Astrocyte (in vitro differentiated cells and primary cell): Measurements from ENCODE around the gene RCE1. TPM values are rescaled to one million over a fixed set of nuclear protein-coding genes. Genes with fewer than 3 reads are reported as not detected.

Experiments used
- DNase-seq: peaks from one replicate; pipeline ENCODE4 v3.0.0-alpha.2; 2010; ENCODE audit warnings: low read depth
- FAIRE-seq: peaks from 2 replicates; lab custom pipeline; 2011; peaks lifted over from hg19 to GRCh38; lab: Jason Lieb, UNC
- H2AFZ ChIP-seq: 2 replicates; pipeline ENCODE4 v1.6.0; 2012; ENCODE audit warnings: low read depth, low read length, inconsistent platforms
- H3K27ac ChIP-seq: 2 replicates; pipeline ENCODE4 v1.5.1; 2011; ENCODE audit warnings: low read depth, low read length, inconsistent platforms
- H3K27me3 ChIP-seq: 2 replicates; pipeline ENCODE4 v1.6.0; 2011; ENCODE audit warnings: low read length, inconsistent platforms; ENCODE audit not compliant: insufficient read depth
- H3K36me3 ChIP-seq: 2 replicates; pipeline ENCODE4 v1.5.1; 2011; ENCODE audit warnings: low read length, inconsistent platforms; ENCODE audit not compliant: insufficient read depth
- H3K4me1 ChIP-seq: 2 replicates; pipeline ENCODE4 v1.5.1; 2011; ENCODE audit warnings: low read length, inconsistent platforms; ENCODE audit not compliant: insufficient read depth
- H3K4me2 ChIP-seq: 2 replicates; pipeline ENCODE4 v1.6.0; 2012; ENCODE audit warnings: low read length, inconsistent platforms
- H3K4me3 ChIP-seq: 2 replicates; pipeline ENCODE4 v1.5.1; 2011; ENCODE audit warnings: low read depth, mild to moderate bottlenecking, low read length, inconsistent platforms; ENCODE audit not compliant: insufficient read depth
- H3K79me2 ChIP-seq: 2 replicates; pipeline ENCODE4 v1.6.0; 2012; ENCODE audit warnings: mild to moderate bottlenecking, low read length, inconsistent platforms; ENCODE audit not compliant: insufficient read depth
- H3K9ac ChIP-seq: 2 replicates; pipeline ENCODE4 v1.6.0; 2012; ENCODE audit warnings: mild to moderate bottlenecking, low read length, inconsistent platforms
- H3K9me3 ChIP-seq: 2 replicates; pipeline ENCODE4 v1.5.1; 2012; ENCODE audit warnings: low read depth, mild to moderate bottlenecking, low read length, inconsistent platforms; ENCODE audit not compliant: insufficient read depth
- H4K20me1 ChIP-seq: 2 replicates; pipeline ENCODE4 v1.6.0; 2012; ENCODE audit warnings: low read length, inconsistent platforms; ENCODE audit not compliant: insufficient read depth
- H3K27ac Mint-ChIP-seq: one replicate; pipeline ENCODE4 v1.8.0; 2021; ENCODE audit warnings: mild to moderate bottlenecking, mixed read lengths; ENCODE audit not compliant: unreplicated experiment
- H3K27me3 Mint-ChIP-seq: one replicate; pipeline ENCODE4 v1.8.0; 2021; ENCODE audit warnings: low read depth, mixed read lengths; ENCODE audit not compliant: unreplicated experiment
- H3K36me3 Mint-ChIP-seq: one replicate; pipeline ENCODE4 v1.8.0; 2021; ENCODE audit warnings: low read depth, mixed read lengths; ENCODE audit not compliant: unreplicated experiment
- H3K4me1 Mint-ChIP-seq: one replicate; pipeline ENCODE4 v1.8.0; 2021; ENCODE audit warnings: low read depth, mixed read lengths; ENCODE audit not compliant: unreplicated experiment
- H3K4me3 Mint-ChIP-seq: one replicate; pipeline ENCODE4 v1.8.0; 2021; ENCODE audit warnings: mild to moderate bottlenecking, moderate library complexity, mixed read lengths; ENCODE audit not compliant: unreplicated experiment
- H3K9me3 Mint-ChIP-seq: one replicate; pipeline ENCODE4 v1.8.0; 2021; ENCODE audit warnings: mild to moderate bottlenecking, mixed read lengths; ENCODE audit not compliant: unreplicated experiment
- CTCF ChIP-seq: IDR thresholded peaks from 2 replicates; pipeline ENCODE4 v1.5.1; 2011; ENCODE audit warnings: low read depth, mild to moderate bottlenecking, inconsistent platforms, low read length, moderate library complexity; ENCODE audit not compliant: insufficient read depth
- EZH2 ChIP-seq: IDR thresholded peaks from 2 replicates; pipeline ENCODE4 v1.6.1; 2012; ENCODE audit warnings: mild to moderate bottlenecking, low read length, inconsistent platforms; ENCODE audit not compliant: insufficient read depth
- total RNA-seq: library from RNA; stranded (reverse); gene quantifications from 2 replicates; pipeline ENCODE4 v1.2.1, GENCODE V29; 2021

The RCE1 gene
- total RNA-seq, 1 donor from 2014 or later: 19.8 TPM

DNA sequence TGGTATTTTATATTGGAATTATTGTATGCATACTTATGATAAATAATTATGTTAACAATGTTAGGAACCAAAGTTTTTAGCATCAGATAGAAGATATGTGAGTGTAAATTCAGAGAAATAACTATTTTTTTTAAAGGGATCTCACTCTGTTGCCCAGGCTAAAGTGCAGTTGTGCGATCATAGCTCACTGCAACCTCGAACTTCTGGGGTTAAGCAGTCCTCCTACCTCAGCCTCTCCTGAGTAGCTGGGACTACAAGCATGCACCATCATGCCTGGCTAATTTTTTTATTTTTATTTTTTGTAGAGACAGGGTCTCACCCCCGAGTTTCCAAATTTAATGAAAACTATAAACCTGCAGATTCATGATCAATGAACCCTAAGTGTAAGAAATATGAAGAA, 33.6 kb upstream of the RCE1 start:
- FAIRE-seq (no peak), DNase-seq (no peak)
- no peaks in the 10 kb centered on the region for H3K9me3 Mint-ChIP-seq
- no peaks in the 10 kb centered on the region for H3K36me3 ChIP-seq
- H3K4me2 ChIP-seq: no peak overlapping the region
- no peak overlapping the region for H3K9ac ChIP-seq
- H3K4me3 Mint-ChIP-seq: no peak overlapping the region
- no peaks in the 10 kb centered on the region for H3K79me2 ChIP-seq
- no peaks in the 10 kb centered on the region for H3K4me1 Mint-ChIP-seq
- no peaks in the 10 kb centered on the region for H3K9me3 ChIP-seq
- H3K27me3 ChIP-seq: no peaks in the 10 kb centered on the region
- TF ChIP-seq CTCF (no peak), EZH2 (no peak)
- peaks cover 4% of the 10 kb centered on the region for H3K36me3 Mint-ChIP-seq
- H3K4me1 ChIP-seq: no peaks in the 10 kb centered on the region
- no peaks in the 10 kb centered on the region for H4K20me1 ChIP-seq
- no peak overlapping the region for H3K27ac Mint-ChIP-seq
- H3K27me3 Mint-ChIP-seq: no peaks in the 10 kb centered on the region
- H3K27ac ChIP-seq: no peak overlapping the region
- no peak overlapping the region for H3K4me3 ChIP-seq
- H2AFZ ChIP-seq: no peak overlapping the region

- Mint-ChIP-seq H3K9me3 (no peaks in the 10 kb centered on the region), H3K27ac (no peak overlapping the region), H3K36me3 (peaks cover 4% of the 10 kb centered on the region), H3K27me3 (no peaks in the 10 kb centered on the region), H3K4me1 (no peaks in the 10 kb centered on the region), H3K4me3 (no peak overlapping the region)
- Histone ChIP-seq H3K9me3 (no peaks in the 10 kb centered on the region), H3K4me1 (no peaks in the 10 kb centered on the region), H3K27ac (no peak overlapping the region), H3K4me2 (no peak overlapping the region), H2AFZ (no peak overlapping the region), H3K9ac (no peak overlapping the region), H3K4me3 (no peak overlapping the region), H3K79me2 (no peaks in the 10 kb centered on the region), H3K36me3 (no peaks in the 10 kb centered on the region), H4K20me1 (no peaks in the 10 kb centered on the region), H3K27me3 (no peaks in the 10 kb centered on the region)
- no peak for DNase-seq
- TF ChIP-seq CTCF (no peak), EZH2 (no peak)
- no peak for FAIRE-seq
Observed at GRCh38 chr11:66810576-66811185, 32.6 kb upstream of the RCE1 start.

GRCh38 chr11:66814678-66815077, 28.6 kb upstream of the RCE1 start:
- FAIRE-seq: no peak
- no peaks in the 10 kb centered on the region for H3K4me1 ChIP-seq
- H4K20me1 ChIP-seq: no peaks in the 10 kb centered on the region
- H3K36me3 ChIP-seq: no peaks in the 10 kb centered on the region
- H3K4me3 Mint-ChIP-seq: no peak overlapping the region
- no peaks in the 10 kb centered on the region for H3K9me3 ChIP-seq
- H3K27me3 Mint-ChIP-seq: no peaks in the 10 kb centered on the region
- no peak for DNase-seq
- peaks cover 16% of the 10 kb centered on the region for H3K4me1 Mint-ChIP-seq
- no peak for TF ChIP-seq CTCF
- TF ChIP-seq EZH2: no peak
- peaks cover 6% of the 10 kb centered on the region for H3K36me3 Mint-ChIP-seq
- H3K79me2 ChIP-seq: no peaks in the 10 kb centered on the region
- no peak overlapping the region for H3K27ac Mint-ChIP-seq
- H3K27me3 ChIP-seq: no peaks in the 10 kb centered on the region
- H3K4me3 ChIP-seq: no peak overlapping the region
- H3K9ac ChIP-seq: no peak overlapping the region
- H3K4me2 ChIP-seq: no peak overlapping the region
- H3K9me3 Mint-ChIP-seq: no peaks in the 10 kb centered on the region
- no peak overlapping the region for H2AFZ ChIP-seq
- H3K27ac ChIP-seq: no peak overlapping the region
